MCF 10A (cell line): ENCODE measurements around the gene RIPOR3. TPM values are rescaled to one million over a fixed set of nuclear protein-coding genes. Genes with fewer than 3 reads are reported as not detected.

Source experiments
- BruUV-seq: library from RNA; stranded (reverse); fragments of 400-500 nt; replicated peaks from 2 replicates; lab custom pipeline; 2021; lab: Mats Ljungman, UMichigan
- CTCF ChIA-PET: fragments of 300-600 bp; sonication (Branson Sonifier 250); formaldehyde crosslinking; extraction: SDS; loops from one replicate; lab custom pipeline; 2021; ENCODE audit warnings: antibody characterized with exemption, inconsistent platforms; lab: Yijun Ruan, JAX
- POLR2A ChIA-PET: fragments of 300-600, 350-650 bp; sonication (Branson Sonifier 250); formaldehyde crosslinking; extraction: SDS; loops from one replicate; lab custom pipeline; 2020; ENCODE audit warnings: antibody characterized with exemption, inconsistent platforms; lab: Yijun Ruan, JAX
- DNase-seq: peaks from one replicate; pipeline ENCODE4 v3.0.0-alpha.2; 2018; ENCODE audit not compliant: unreplicated experiment
- H3K27ac Mint-ChIP-seq: one replicate; pipeline ENCODE4 v1.8.0; 2022; ENCODE audit warnings: mild to moderate bottlenecking, low read depth, mixed read lengths; ENCODE audit not compliant: unreplicated experiment
- H3K27me3 Mint-ChIP-seq: one replicate; pipeline ENCODE4 v1.8.0; 2022; ENCODE audit warnings: mixed read lengths; ENCODE audit not compliant: insufficient read depth, unreplicated experiment
- H3K36me3 Mint-ChIP-seq: one replicate; pipeline ENCODE4 v1.8.0; 2022; ENCODE audit warnings: mild to moderate bottlenecking, moderate library complexity, mixed read lengths; ENCODE audit not compliant: insufficient read depth, unreplicated experiment
- H3K4me1 Mint-ChIP-seq: one replicate; pipeline ENCODE4 v1.8.0; 2022; ENCODE audit warnings: mixed read lengths; ENCODE audit not compliant: insufficient read depth, unreplicated experiment
- H3K4me3 Mint-ChIP-seq: one replicate; pipeline ENCODE4 v1.8.0; 2022; ENCODE audit warnings: mild to moderate bottlenecking, moderate library complexity, mixed read lengths; ENCODE audit not compliant: unreplicated experiment
- H3K9me3 Mint-ChIP-seq: one replicate; pipeline ENCODE4 v1.8.0; 2022; ENCODE audit warnings: mixed read lengths; ENCODE audit not compliant: unreplicated experiment
- intact Hi-C: fragments of 100-400 bp; cut with micrococcal nuclease; formaldehyde crosslinking; loops from 2 replicates; pipeline ENCODE4 v1.14.1; 2022
- total RNA-seq: library from RNA; stranded (reverse); gene quantifications from 2 replicates; pipeline ENCODE4 v1.2.3, GENCODE V29; 2022
- TF ChIP-seq, protein P1 (sequence below): fragments of 200-600 bp; IDR thresholded peaks from one replicate; pipeline ENCODE4 v1.8.0; 2022; ENCODE audit warnings: antibody characterized with exemption, mild to moderate bottlenecking; ENCODE audit not compliant: unreplicated experiment

The RIPOR3 gene
- total RNA-seq, 1 experiment from 2014 or later = not detected

DNA sequence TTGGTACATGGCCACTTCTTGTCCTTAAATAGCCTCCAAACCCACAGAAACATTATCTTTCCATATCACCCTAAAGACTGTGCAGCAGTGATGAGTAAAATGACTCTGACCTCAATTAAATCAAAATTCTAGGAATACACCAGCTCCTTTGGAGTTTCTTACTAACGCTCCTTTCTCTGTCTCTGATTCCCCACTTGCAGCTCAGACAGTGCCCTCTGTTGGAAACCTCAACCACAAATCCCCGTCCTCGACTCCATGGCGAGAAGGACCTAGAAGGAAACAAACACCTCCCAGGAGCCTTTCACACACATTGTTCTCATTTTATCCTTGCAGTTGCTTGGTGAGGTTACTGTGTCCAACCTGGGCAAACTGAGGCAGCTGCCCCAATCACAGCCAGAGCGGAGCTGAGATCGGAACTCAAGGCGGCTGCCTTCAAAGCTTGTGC lies 22.3 kb upstream of the RIPOR3 start:
- no peak overlapping the region for H3K4me3 Mint-ChIP-seq
- peaks cover 14% of the 10 kb centered on the region for H3K4me1 Mint-ChIP-seq
- POLR2A ChIA-PET = interaction anchor here (1.0 kb wide), 2 partner anchors 18 to 19 kb away, joined by 3 read pairs; no protein-coding TSS in a partner anchor

DNA sequence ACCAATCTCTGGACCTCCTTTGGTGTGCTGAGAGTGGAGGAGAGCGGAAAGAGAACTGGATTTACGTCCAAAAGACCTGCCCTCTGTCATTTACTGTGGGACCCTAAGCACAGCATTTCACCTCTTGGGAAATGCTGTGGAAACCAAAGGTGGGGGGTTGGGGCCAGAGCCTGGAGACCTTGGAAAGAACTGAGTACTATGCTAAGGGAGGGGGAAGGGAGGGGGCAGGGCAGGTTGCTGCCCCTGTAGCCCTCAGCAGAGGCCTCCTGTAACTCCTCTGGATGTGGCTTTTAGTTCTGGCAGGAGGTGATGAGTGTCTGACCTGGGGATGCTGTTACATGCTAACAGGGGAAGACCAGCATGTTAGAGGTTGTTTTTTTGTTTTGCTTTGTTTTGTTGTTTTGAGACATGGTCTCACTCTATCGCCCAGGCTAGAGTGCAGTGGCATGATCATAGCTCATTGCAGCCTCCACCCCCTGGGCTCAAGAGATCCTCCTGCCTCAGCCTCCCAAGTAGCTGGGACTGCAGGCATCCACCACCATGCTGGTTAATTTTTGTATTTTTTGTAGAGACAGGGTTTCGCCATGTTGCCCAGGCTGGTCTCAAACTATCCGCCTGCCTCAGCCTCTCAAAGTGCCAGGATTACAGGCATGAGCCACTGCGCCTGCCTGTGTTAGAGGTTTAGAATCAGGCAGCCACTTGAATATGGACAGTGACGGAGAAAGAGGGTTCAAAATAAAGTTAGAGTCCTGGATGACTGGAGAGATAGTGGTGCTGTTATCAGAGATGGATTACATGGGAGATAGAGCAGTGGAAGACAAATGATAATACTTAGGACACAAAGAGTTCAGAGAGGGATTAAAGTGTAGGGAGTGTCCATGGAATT lies 21.7 kb upstream of the RIPOR3 start:
- CTCF ChIA-PET = interaction anchor here (0.9 to 1.2 kb wide), 3 partner anchors 24 to 125 kb away, joined by 3 to 5 read pairs (median 4); no protein-coding TSS in a partner anchor
- intact Hi-C loops = no loop called here
- Mint-ChIP-seq H3K4me1 (peaks cover 14% of the 10 kb centered on the region), H3K27ac (no peak overlapping the region), H3K4me3 (no peak overlapping the region), H3K27me3 (no peaks in the 10 kb centered on the region), H3K36me3 (no peaks in the 10 kb centered on the region), H3K9me3 (no peaks in the 10 kb centered on the region)
- POLR2A ChIA-PET = interaction anchor here (1.0 kb wide), 1 partner anchor 18 kb away, joined by 3 read pairs; no protein-coding TSS in a partner anchor
- no peak for DNase-seq
- TF ChIP-seq, protein P1, sequence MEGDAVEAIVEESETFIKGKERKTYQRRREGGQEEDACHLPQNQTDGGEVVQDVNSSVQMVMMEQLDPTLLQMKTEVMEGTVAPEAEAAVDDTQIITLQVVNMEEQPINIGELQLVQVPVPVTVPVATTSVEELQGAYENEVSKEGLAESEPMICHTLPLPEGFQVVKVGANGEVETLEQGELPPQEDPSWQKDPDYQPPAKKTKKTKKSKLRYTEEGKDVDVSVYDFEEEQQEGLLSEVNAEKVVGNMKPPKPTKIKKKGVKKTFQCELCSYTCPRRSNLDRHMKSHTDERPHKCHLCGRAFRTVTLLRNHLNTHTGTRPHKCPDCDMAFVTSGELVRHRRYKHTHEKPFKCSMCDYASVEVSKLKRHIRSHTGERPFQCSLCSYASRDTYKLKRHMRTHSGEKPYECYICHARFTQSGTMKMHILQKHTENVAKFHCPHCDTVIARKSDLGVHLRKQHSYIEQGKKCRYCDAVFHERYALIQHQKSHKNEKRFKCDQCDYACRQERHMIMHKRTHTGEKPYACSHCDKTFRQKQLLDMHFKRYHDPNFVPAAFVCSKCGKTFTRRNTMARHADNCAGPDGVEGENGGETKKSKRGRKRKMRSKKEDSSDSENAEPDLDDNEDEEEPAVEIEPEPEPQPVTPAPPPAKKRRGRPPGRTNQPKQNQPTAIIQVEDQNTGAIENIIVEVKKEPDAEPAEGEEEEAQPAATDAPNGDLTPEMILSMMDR = no peak
- no TSS peak for BruUV-seq

More for the DNA sequence above, 22.3 kb upstream of the RIPOR3 start:
- Mint-ChIP-seq H3K27me3 (no peaks in the 10 kb centered on the region), H3K36me3 (no peaks in the 10 kb centered on the region), H3K9me3 (no peaks in the 10 kb centered on the region), H3K27ac (no peak overlapping the region)
- TF ChIP-seq, protein P1 = no peak
- no TSS peak for BruUV-seq
- intact Hi-C loops = no loop called here
- CTCF ChIA-PET = interaction anchor here (0.8 to 1.2 kb wide), 4 partner anchors 10 to 125 kb away, joined by 3 to 5 read pairs (median 4); no protein-coding TSS in a partner anchor
- no peak for DNase-seq

DNA sequence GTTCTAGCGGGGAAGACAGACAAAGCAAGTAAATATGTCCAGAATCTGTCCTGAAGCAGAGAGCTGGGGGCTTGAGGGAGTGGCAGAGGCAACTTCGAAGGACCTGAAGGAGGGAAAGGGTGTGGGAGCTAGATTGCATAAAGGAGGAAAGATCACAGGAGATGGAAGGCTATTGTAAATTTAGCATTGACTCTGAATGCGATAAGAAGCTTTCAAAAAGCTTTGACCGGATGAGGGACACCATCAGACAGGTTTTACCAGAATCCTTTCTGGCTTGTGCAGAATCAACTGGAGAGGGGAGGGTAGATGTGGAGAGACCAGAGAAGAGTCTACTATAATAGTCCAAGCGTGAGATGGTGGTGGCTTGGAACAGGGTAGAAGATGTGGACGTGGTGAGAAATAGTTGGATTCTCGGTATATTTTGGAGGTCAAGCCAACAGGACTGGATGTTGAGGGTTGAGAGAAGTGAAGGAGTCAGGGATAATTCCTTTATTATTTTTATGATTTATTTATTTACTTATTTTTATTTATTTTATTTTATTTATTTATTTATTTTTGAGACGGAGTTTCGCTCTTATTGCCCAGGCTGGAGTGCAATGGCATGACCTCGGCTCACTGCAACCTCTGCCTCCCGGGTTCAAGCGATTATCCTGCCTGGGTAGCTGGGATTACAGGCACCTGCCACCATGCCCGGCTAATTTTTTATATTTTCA lies 19.9 kb upstream of the RIPOR3 start:
- no peaks in the 10 kb centered on the region for H3K36me3 Mint-ChIP-seq
- H3K27ac Mint-ChIP-seq = no peak overlapping the region
- TF ChIP-seq, protein P1 = no peak
- POLR2A ChIA-PET = interaction anchor here (0.6 to 2.2 kb wide), 2 partner anchors 13 to 23 kb away, joined by 3 to 9 read pairs; no protein-coding TSS in a partner anchor
- DNase-seq = no peak
- H3K27me3 Mint-ChIP-seq = no peaks in the 10 kb centered on the region
- peaks cover 14% of the 10 kb centered on the region for H3K4me1 Mint-ChIP-seq
- BruUV-seq = no TSS peak
- no peaks in the 10 kb centered on the region for H3K9me3 Mint-ChIP-seq
- no peak overlapping the region for H3K4me3 Mint-ChIP-seq
- intact Hi-C loops = no loop called here
- CTCF ChIA-PET = interaction anchor here (0.8 to 1.2 kb wide), 2 partner anchors 19 to 34 kb away, joined by 3 to 6 read pairs; no protein-coding TSS in a partner anchor
